K562 (cell line): Measurements from ENCODE around the gene IKZF3.

Experiments
- CHD2 ChIP-seq: IDR thresholded peaks from 2 replicates; pipeline ENCODE4 v1.6.1; 2011; ENCODE audit warnings: low read depth, low read length
- E2F5 ChIP-seq: sonication (generic); formaldehyde crosslinking; IDR thresholded peaks from 2 replicates; pipeline ENCODE4 v1.8.0; 2022; ENCODE audit warnings: mild to moderate bottlenecking, missing genetic modification reagents
- MAX ChIP-seq: sonication (generic); formaldehyde crosslinking; IDR thresholded peaks from 2 replicates; pipeline ENCODE4 v1.9.0; 2022; ENCODE audit warnings: mild to moderate bottlenecking, missing genetic modification reagents
- NEUROD1 ChIP-seq: fragments of 150-350 bp; IDR thresholded peaks from 2 replicates; pipeline ENCODE4 v1.6.1; 2014; ENCODE audit warnings: borderline replicate concordance, low read length, low read depth; ENCODE audit not compliant: partially characterized antibody
- NFRKB ChIP-seq: fragments of 450-650 bp; IDR thresholded peaks from 2 replicates; pipeline ENCODE4 v1.6.1; 2016; ENCODE audit warnings: low read depth
- TARDBP ChIP-seq: fragments of 450-650 bp; IDR thresholded peaks from 2 replicates; pipeline ENCODE4 v1.6.1; 2016
- TEAD1 ChIP-seq, 2 experiments: fragments of 450-650 bp in 1 of 2; sonication (generic) in 1 of 2; formaldehyde crosslinking; IDR thresholded peaks; 2 replicates each; pipeline versions ENCODE4 v1.4.0 to v1.8.0; 2020 to 2022; ENCODE audit warnings: mild to moderate bottlenecking in 2 of 2, missing genetic modification reagents in 1 of 2
- TRIM24 ChIP-seq, 2 experiments: fragments of 450-650 bp; IDR thresholded peaks; 2 replicates each; pipeline ENCODE4 v1.6.1; 2016
- TRIM28 ChIP-seq: fragments of 450-650 bp; IDR thresholded peaks from 2 replicates; pipeline ENCODE4 v1.6.1; 2017
- YY1 ChIP-seq, 3 experiments: IDR thresholded peaks; 2 replicates each; pipeline ENCODE4 v1.6.1; 2011; ENCODE audit warnings: low read length in 2 of 3, mild to moderate bottlenecking in 2 of 3, moderate library complexity in 2 of 3, borderline replicate concordance in 1 of 3, control low read depth in 1 of 3, low read depth in 1 of 3; ENCODE audit not compliant: insufficient read depth in 3 of 3, insufficient replicate concordance in 2 of 3, control insufficient read depth in 1 of 3, insufficient read length in 1 of 3; ENCODE audit errors: extremely low read depth in 1 of 3
- TF ChIP-seq, protein P1 (sequence below), 2 experiments: fragments of 450-650 bp; formaldehyde crosslinking in 1 of 2; IDR thresholded peaks; 2 replicates each; pipeline versions ENCODE4 v1.4.0 to v1.6.1; 2014 to 2020; ENCODE audit warnings: mild to moderate bottlenecking in 2 of 2, borderline replicate concordance in 1 of 2, low read depth in 1 of 2
- TF ChIP-seq, protein P2 (sequence below): sonication (generic); formaldehyde crosslinking; IDR thresholded peaks from 2 replicates; pipeline ENCODE4 v1.5.0; 2020; ENCODE audit warnings: missing genetic modification reagents

DNA sequence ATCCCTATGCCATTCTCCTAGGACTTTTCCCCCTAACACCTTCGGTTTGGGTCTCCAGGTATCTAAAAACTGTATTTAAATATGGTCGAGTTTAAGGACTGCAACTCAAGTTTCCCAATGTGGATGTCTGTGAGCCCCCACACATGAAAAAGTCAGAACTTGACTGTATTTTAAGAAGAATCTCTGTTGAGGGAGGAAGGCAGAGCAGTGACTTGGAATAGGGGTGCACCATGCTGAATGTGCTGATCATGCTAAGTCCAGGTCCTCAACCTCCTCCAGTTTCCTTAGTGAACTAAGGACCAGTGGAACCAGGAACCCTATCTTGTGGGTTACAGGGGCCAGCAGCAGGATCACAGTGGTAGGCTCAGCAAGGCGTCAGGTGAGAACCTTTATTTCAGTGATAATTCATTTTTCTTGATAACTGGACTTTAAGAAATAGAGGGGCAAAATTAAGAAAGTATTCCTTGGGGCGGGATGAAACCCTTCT lies 106.9 kb downstream of the IKZF3 start:
- no peak for TF ChIP-seq TRIM24 (IDR thresholded peaks at IDR 0.05)
- TF ChIP-seq, protein P1, sequence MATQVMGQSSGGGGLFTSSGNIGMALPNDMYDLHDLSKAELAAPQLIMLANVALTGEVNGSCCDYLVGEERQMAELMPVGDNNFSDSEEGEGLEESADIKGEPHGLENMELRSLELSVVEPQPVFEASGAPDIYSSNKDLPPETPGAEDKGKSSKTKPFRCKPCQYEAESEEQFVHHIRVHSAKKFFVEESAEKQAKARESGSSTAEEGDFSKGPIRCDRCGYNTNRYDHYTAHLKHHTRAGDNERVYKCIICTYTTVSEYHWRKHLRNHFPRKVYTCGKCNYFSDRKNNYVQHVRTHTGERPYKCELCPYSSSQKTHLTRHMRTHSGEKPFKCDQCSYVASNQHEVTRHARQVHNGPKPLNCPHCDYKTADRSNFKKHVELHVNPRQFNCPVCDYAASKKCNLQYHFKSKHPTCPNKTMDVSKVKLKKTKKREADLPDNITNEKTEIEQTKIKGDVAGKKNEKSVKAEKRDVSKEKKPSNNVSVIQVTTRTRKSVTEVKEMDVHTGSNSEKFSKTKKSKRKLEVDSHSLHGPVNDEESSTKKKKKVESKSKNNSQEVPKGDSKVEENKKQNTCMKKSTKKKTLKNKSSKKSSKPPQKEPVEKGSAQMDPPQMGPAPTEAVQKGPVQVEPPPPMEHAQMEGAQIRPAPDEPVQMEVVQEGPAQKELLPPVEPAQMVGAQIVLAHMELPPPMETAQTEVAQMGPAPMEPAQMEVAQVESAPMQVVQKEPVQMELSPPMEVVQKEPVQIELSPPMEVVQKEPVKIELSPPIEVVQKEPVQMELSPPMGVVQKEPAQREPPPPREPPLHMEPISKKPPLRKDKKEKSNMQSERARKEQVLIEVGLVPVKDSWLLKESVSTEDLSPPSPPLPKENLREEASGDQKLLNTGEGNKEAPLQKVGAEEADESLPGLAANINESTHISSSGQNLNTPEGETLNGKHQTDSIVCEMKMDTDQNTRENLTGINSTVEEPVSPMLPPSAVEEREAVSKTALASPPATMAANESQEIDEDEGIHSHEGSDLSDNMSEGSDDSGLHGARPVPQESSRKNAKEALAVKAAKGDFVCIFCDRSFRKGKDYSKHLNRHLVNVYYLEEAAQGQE (IDR thresholded peaks at IDR 0.05; ENCODE audit: borderline replicate concordance), result no peak
- TF ChIP-seq, protein P1 (CRISPR knock-in tag; IDR thresholded peaks at IDR 0.05; ENCODE audit: low read depth), result no peak
- TF ChIP-seq NEUROD1, result no peak
- TF ChIP-seq CHD2, result no peak
- no peak for TF ChIP-seq YY1 (IDR thresholded peaks at IDR 0.05; ENCODE audit: borderline replicate concordance in 1 of 3, control insufficient read depth in 1 of 3, extremely low read depth in 1 of 3, insufficient read depth in 3 of 3, insufficient read length in 1 of 3, insufficient replicate concordance in 2 of 3, low read depth in 1 of 3, low read length in 2 of 3)
- TF ChIP-seq MAX (CRISPR knock-in tag), result no peak
- TF ChIP-seq NFRKB, result no peak
- no peak for TF ChIP-seq TEAD1 (CRISPR knock-in tag; IDR thresholded peaks at IDR 0.05)
- TF ChIP-seq E2F5 (CRISPR knock-in tag), result no peak
- TF ChIP-seq, protein P2, sequence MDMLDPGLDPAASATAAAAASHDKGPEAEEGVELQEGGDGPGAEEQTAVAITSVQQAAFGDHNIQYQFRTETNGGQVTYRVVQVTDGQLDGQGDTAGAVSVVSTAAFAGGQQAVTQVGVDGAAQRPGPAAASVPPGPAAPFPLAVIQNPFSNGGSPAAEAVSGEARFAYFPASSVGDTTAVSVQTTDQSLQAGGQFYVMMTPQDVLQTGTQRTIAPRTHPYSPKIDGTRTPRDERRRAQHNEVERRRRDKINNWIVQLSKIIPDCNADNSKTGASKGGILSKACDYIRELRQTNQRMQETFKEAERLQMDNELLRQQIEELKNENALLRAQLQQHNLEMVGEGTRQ (CRISPR knock-in tag), result no peak
- no peak for TF ChIP-seq TARDBP
- no peak for TF ChIP-seq TRIM28
